H1 (cell line): Measurements from ENCODE around the gene BEST1. TPM values are rescaled to one million over a fixed set of nuclear protein-coding genes. Genes with fewer than 3 reads are reported as not detected.

Experiments used
- GABPA ChIP-seq: IDR thresholded peaks from 2 replicates; pipeline ENCODE4 v1.6.1; 2011; ENCODE audit warnings: mild to moderate bottlenecking, low read length, moderate library complexity, borderline replicate concordance; ENCODE audit not compliant: insufficient read depth
- TAF1 ChIP-seq: IDR thresholded peaks from 2 replicates; pipeline ENCODE4 v1.6.1; 2011; ENCODE audit warnings: mild to moderate bottlenecking, low read depth, low read length
- polyA plus RNA-seq, 7 experiments: library from polyadenylated mRNA; depleted of rRNA in 3 of 7; stranded (reverse) in 5 of 7; unstranded in 2 of 7; fragments of >200 nt in 5 of 7; fragments of 200-250 nt in 2 of 7; gene quantifications; 1 replicate in 5 of 7; 2 replicates in 1 of 7; 4 replicates in 1 of 7; pipeline versions ENCODE4 v1.2.1 to v1.2.3, GENCODE V29; 2011 to 2013; ENCODE audit warnings: missing spikeins in 2 of 7, mixed read lengths in 2 of 7
- total RNA-seq: library from RNA; stranded (reverse); fragmentation: NEBNext Ultra II Directional; extraction: Animal tissue kit (Norgen Biotek cat#: 25700); gene quantifications from 2 replicates; pipeline ENCODE4 v1.2.1, GENCODE V29; 2021
- TF ChIP-seq, protein P1 (sequence below): fragments of 300-600 bp; sonication (generic); IDR thresholded peaks from 2 replicates; pipeline ENCODE4 v1.7.1; 2012; ENCODE audit warnings: low read length, moderate library complexity, mild to moderate bottlenecking, inconsistent platforms; ENCODE audit not compliant: insufficient replicate concordance
- TF ChIP-seq, protein P2 (sequence below): IDR thresholded peaks from 2 replicates; pipeline ENCODE4 v1.6.1; 2011; ENCODE audit warnings: low read depth, mild to moderate bottlenecking, low read length; ENCODE audit not compliant: insufficient read depth
- TF ChIP-seq, protein P3 (sequence below): IDR thresholded peaks from 2 replicates; pipeline ENCODE4 v1.6.1; 2012; ENCODE audit warnings: inconsistent platforms

The BEST1 gene
- total and polyA plus RNA-seq, 2 of the 8 experiments (the other 6 are each of a cell fraction or from before 2014, with no cell fraction given) = 0.22 to 0.62 TPM

DNA sequence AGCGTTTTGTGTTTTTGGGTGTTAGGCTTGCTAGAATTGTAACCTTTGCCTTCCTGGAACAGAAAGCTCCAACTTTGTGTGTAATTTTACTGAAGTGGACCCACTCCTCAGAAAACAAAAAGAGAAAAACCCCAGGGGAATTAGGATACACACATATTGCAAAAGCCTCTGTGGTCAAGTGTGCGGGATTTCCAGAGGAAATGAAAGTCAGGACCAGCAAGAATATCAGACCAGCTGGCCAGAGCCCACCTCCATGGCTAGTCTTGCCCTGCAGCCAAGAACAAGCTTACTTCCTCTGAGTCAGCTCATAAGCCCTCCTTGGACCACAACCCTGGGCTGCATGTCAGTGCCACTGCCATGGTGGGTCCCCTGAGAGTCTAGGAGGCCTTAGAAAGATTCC lies 54.3 kb downstream of the BEST1 start (continued):
- TF ChIP-seq, protein P1, sequence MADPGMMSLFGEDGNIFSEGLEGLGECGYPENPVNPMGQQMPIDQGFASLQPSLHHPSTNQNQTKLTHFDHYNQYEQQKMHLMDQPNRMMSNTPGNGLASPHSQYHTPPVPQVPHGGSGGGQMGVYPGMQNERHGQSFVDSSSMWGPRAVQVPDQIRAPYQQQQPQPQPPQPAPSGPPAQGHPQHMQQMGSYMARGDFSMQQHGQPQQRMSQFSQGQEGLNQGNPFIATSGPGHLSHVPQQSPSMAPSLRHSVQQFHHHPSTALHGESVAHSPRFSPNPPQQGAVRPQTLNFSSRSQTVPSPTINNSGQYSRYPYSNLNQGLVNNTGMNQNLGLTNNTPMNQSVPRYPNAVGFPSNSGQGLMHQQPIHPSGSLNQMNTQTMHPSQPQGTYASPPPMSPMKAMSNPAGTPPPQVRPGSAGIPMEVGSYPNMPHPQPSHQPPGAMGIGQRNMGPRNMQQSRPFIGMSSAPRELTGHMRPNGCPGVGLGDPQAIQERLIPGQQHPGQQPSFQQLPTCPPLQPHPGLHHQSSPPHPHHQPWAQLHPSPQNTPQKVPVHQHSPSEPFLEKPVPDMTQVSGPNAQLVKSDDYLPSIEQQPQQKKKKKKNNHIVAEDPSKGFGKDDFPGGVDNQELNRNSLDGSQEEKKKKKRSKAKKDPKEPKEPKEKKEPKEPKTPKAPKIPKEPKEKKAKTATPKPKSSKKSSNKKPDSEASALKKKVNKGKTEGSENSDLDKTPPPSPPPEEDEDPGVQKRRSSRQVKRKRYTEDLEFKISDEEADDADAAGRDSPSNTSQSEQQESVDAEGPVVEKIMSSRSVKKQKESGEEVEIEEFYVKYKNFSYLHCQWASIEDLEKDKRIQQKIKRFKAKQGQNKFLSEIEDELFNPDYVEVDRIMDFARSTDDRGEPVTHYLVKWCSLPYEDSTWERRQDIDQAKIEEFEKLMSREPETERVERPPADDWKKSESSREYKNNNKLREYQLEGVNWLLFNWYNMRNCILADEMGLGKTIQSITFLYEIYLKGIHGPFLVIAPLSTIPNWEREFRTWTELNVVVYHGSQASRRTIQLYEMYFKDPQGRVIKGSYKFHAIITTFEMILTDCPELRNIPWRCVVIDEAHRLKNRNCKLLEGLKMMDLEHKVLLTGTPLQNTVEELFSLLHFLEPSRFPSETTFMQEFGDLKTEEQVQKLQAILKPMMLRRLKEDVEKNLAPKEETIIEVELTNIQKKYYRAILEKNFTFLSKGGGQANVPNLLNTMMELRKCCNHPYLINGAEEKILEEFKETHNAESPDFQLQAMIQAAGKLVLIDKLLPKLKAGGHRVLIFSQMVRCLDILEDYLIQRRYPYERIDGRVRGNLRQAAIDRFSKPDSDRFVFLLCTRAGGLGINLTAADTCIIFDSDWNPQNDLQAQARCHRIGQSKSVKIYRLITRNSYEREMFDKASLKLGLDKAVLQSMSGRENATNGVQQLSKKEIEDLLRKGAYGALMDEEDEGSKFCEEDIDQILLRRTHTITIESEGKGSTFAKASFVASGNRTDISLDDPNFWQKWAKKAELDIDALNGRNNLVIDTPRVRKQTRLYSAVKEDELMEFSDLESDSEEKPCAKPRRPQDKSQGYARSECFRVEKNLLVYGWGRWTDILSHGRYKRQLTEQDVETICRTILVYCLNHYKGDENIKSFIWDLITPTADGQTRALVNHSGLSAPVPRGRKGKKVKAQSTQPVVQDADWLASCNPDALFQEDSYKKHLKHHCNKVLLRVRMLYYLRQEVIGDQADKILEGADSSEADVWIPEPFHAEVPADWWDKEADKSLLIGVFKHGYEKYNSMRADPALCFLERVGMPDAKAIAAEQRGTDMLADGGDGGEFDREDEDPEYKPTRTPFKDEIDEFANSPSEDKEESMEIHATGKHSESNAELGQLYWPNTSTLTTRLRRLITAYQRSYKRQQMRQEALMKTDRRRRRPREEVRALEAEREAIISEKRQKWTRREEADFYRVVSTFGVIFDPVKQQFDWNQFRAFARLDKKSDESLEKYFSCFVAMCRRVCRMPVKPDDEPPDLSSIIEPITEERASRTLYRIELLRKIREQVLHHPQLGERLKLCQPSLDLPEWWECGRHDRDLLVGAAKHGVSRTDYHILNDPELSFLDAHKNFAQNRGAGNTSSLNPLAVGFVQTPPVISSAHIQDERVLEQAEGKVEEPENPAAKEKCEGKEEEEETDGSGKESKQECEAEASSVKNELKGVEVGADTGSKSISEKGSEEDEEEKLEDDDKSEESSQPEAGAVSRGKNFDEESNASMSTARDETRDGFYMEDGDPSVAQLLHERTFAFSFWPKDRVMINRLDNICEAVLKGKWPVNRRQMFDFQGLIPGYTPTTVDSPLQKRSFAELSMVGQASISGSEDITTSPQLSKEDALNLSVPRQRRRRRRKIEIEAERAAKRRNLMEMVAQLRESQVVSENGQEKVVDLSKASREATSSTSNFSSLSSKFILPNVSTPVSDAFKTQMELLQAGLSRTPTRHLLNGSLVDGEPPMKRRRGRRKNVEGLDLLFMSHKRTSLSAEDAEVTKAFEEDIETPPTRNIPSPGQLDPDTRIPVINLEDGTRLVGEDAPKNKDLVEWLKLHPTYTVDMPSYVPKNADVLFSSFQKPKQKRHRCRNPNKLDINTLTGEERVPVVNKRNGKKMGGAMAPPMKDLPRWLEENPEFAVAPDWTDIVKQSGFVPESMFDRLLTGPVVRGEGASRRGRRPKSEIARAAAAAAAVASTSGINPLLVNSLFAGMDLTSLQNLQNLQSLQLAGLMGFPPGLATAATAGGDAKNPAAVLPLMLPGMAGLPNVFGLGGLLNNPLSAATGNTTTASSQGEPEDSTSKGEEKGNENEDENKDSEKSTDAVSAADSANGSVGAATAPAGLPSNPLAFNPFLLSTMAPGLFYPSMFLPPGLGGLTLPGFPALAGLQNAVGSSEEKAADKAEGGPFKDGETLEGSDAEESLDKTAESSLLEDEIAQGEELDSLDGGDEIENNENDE = no peak
- TF ChIP-seq, protein P2, sequence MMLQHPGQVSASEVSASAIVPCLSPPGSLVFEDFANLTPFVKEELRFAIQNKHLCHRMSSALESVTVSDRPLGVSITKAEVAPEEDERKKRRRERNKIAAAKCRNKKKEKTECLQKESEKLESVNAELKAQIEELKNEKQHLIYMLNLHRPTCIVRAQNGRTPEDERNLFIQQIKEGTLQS = no peak
- no peak for TF ChIP-seq GABPA
- TF ChIP-seq, protein P3, sequence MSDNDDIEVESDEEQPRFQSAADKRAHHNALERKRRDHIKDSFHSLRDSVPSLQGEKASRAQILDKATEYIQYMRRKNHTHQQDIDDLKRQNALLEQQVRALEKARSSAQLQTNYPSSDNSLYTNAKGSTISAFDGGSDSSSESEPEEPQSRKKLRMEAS = no peak
- no peak for TF ChIP-seq TAF1
